GM21526 (cell line): ENCODE data around the gene FUT7.
"Not testable (repeated sequence)": the region's sequence is repeated elsewhere in the genome, so short reads cannot be mapped to it uniquely, and the experiment has no call there.

Experiments used
- ATAC-seq: cut with Tn5 transposase; IDR thresholded peaks from one replicate; pipeline ENCODE4 v1.9.1; 2021; ENCODE audit warnings: moderate library complexity; ENCODE audit not compliant: unreplicated experiment, low FRiP score

FUT7 gene

GRCh38 chr9:137066096-137066861, 34.4 kb upstream of the FUT7 start:
- no peak for ATAC-seq

DNA sequence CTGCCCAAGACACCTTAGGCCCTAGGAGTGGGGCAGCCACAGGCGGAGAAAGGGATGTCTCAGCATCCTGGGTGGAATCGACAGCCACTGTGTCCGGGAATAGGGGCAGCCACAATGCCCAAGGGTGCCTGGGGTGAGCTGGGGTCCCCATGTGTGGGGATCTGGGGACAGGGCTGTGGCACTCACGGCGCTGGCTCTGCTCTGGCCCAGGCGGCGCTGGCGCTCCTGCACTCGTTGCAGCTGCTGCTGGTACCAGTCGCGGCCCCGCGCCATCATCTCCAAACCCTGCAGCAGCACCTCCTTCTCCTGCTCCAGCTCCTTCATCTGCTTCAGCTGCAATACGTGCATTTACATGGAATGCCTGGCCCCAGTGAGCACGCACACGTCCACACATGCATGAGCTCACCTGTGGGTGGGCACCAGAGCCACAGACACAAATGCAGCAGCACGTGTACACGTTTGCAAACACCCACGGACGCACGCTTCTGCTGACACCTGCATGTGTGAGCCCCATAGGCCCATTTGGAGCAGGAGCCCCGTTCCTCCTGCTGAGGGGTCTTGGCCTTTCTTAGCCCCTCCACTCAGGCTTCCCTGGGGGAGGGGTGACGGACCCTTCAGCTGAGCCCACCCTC, 33.6 kb upstream of the FUT7 start:
- ATAC-seq: no peak

DNA sequence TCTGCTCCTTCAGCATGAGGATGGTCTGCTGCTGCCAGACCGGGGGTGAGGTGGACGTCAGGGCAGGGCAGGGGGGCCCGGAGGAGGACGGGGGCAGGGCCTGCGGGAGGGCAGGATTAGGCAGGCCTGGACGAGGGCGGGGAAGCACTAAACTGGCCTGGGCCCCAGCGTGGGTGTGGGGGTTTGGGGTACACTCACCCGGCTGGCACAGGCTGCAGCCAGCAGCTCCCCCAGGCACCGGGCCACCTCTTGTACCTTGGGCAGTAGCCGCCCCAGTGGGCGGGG, 32.9 kb upstream of the FUT7 start:
- ATAC-seq: no peak

- ATAC-seq: no peak
Observed at GRCh38 chr9:137064027-137064879, 32.4 kb upstream of the FUT7 start.

DNA sequence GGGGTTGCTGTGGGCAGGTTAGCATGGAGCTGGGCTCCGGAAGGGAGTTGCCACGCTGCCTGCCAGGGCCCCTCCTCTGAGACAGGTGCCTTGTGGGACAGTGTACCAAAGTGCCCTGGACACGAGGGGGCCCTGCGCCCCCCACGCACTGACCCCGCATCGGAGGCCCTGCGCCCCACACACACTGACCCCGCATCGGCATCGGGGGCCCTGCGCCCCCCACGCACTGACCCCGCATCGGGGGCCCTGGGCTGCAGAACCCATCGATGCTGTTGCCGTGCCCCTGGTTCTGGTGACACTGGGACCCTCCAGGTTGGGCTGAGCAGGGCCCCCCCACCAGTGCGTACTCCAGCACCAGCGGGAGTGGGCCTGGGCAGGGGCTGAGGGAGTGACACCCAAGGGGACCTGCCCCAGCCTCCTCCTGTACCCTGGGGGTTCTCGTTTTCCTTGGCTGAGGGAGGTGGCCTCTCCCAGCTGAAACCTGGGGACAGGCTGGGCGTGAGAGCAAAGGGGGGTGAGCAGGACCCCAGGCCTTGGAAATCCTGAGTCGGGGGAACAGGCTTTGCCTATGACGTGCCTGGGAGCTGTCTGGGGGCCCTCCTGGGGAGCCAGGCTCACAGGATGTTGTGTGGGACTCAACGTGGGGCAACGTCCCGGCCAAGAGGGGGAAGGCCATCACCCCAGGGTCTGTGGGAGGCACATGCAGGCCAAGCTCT, 31.6 kb upstream of the FUT7 start:
- ATAC-seq: no peak

- not testable (repeated sequence) for ATAC-seq
Observed at GRCh38 chr9:137062798-137063197, 30.9 kb upstream of the FUT7 start.

DNA sequence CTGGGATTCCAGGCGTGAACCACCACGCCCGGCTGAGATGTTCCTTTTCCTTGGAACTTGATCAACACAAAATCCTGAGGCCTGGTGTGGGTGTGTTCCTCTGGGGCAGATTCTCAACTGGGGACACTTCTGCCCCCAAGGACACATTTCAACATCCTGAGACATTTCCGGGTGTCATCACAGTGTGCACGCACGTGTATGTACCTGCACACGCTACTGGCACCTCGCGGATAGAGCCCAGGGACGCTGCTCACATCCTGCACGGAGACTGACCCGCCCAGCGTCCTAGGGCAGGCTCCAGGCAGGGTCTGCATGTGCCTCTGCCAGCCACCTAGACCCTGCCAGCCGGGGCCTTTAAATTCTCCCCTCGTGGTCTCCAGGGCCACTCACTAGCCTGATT, 30.5 kb upstream of the FUT7 start:
- ATAC-seq: no peak

DNA sequence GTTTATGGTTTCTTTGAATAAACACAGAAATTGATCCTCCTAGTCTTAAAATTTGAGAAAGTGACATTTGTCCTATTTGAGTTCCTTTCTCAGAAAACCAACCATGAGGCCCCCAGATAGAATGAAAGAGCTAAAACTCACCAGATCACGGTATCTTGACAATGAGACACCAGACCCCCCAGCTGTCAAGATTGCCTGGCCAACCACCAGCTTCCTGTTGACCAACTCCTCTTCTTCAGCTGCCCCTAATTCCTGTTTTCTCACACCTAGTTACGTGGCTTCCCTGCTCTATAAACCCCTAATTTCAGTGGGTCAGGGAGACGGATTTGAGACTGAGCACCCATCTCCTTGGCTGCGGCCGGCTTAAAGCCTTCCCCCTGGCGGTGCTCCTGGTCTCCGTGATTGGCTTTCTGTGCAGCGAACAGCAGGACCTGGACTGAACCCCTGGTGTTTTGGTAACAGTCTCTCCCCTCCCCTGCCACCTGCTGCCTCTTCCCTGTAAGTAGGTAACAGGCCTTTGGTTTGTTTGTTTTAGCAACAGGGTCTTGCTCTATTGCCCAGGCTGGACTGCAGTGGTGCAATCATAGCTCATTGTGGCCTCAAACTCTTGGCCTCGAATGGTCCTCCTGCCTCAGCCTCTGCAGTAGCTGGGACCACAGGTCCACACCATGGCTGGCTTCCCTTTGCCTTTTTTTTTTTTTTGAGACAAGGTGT, 26.8 kb upstream of the FUT7 start:
- ATAC-seq: no peak

GRCh38 chr9:137057545-137057944, 25.7 kb upstream of the FUT7 start:
- ATAC-seq: no peak

DNA sequence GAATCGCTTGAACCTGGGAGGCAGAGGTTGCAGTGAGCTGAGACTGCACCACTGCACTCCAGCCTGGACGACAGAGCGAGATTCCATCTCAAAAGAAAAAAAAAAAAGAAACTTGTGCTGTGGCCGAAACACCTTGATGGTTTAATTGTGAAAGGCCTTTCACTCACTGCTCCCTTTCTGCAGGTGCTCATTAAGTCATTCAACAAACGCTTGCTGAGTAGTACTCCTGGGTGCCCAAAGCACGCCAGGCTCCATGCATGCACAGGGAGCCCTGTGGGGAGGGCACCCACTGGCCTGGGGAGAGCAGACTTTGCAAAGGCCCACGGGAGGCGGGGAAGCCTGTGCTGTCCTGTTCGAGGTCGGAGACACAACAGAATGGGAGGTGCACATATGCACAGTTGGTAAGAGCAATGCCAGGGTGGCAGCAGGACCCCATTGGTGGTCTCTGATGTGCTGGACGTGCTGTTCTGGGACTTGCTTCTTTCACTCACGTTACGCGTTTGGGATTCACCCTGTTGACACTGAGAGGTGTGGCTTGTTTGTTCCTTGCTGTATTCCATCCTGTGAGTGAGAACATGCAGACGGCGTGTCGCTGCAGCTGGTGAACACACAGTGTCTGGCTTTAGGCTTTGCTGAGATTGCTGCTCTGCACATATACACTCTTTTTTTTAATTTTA, 25.0 kb upstream of the FUT7 start:
- no peak for ATAC-seq

DNA sequence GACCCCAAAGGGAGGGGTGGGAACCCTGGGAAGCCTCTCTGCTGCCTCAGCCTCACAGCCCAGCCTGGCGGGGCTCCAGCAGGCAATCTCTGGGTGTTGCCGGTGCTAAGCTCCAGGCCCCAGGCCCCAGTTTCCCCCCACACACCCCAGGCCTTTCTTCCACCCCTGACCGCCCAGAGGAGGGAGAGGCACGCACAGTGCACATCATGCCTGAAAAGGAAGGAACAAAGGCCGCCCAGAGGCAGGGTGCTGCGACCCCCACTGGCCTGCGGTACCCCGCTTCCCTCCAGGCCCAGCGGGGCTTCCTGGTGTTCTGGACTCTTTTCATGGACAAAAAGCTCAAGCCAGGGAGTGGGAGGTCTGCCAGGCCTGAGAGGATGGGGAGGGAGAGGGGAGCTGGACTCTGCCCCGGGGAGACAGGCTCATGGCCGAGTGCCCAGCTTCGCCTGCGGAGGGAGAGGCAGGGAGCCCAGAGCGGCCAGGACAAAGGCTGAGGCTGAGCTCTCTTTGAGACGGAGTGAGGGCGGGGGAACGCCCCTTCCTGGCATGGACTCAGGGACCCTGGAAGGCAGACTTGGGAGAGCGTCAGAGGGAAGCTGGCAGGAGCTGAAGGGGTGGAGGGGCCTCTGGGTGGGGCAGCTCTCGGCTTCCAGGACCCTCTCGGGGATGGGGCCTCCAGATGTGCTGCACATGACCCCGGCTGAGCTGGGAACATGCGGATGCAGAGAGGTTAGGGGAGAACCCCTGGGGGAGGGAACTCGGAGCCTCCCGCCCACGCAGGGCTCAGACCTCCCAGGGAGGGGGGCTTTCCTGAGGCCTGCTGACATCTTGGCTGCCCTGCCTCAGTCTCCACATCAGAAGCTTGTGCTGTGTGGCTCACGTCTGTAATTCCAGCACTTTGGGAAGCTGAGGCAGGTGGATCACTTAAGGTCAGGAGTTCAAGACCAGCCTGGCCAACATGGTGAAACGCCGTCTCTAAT, 23.8 kb upstream of the FUT7 start:
- ATAC-seq: no peak

DNA sequence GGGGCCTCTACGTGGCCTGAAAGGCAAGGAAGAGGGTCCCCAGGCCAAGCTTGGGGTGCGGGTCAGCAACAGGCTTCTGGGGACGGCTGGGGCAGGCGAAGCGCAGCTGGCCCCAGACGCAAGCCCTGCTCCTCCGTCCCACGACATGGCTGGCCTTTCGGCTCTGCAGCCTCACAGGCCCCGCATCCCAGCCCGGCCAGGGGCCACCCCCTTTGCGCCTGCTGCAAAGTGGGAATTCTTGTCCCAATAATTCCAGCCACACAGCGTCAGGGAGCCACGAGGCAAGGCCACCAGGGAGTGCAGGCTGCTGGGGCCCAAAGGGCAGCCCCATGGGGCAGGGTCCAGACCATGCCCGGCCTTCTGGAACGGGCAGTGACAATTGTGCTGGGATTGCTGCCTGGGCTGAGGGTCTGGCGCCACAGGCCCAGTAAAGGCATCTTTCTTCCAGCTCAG, 23.1 kb upstream of the FUT7 start:
- no peak for ATAC-seq

GRCh38 chr9:137053944-137054931, 22.4 kb upstream of the FUT7 start, which contains the start of gene ENTPD2:
Gene ENTPD2 (minus strand): TSS chr9:137054061. CDS start chr9:137053997, 64 bp downstream.
- ATAC-seq: no peak

DNA sequence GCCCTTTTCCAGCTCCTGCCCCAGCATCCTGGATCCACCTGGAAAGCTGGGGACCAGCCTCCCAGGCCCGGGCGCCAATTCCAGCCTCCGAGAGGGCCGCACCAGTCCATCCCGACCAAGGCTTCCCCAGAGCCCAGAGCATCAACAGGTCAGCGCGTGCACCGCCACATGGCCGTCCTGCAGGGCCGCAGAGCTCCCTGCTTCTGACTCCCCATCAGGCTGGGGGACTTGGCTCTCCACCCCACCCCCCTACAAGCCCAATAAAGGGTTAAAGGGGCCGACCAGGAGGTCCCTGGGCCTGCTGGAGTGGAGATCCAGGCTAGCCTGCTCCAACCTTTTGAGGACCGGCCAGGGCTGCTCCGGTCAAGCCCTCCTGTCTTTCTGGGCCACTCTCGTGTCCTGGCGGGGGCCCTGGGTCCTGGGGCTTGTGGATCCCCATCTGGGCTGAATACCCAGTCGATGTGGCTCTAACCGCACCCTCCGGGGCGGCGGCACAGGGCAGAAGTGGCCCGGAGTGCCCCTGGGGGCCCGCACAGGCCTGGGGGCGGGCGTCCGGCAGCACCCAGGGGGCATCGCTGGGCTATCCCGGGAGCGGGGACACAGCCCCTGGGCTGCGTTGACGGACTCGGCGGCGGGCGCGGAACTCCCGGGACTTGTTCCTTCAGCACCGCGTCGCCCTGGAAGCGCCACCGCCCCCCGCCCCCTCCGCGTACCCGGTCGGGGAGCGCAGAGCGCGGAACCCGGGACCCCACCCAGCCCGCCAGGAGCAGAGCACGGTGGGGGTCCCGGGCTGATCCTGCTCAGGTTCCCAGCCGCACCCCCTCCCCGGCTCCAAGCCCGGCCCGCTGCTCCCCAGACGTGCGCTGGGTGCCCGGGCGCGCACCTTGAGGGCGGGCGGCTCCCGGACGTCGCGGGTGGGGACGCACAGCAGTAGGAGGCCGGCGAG, 21.4 kb upstream of the FUT7 start:
- no peak for ATAC-seq

- ATAC-seq: no peak
Observed at GRCh38 chr9:137052293-137052692, 20.4 kb upstream of the FUT7 start.

- ATAC-seq: no peak
Observed at GRCh38 chr9:137051145-137051724, 19.3 kb upstream of the FUT7 start.
